Nephron (organoid): ENCODE data around the gene POMT1.

Experiments used
- H3K27ac Mint-ChIP-seq, 3 experiments: 2 replicates each; pipeline ENCODE4 v1.8.0; 2020; ENCODE audit warnings: mixed read lengths in 3 of 3, mild to moderate bottlenecking in 2 of 3, moderate library complexity in 1 of 3
- H3K27me3 Mint-ChIP-seq: 2 replicates; pipeline ENCODE4 v1.8.0; 2021; ENCODE audit warnings: low read depth, mild to moderate bottlenecking, moderate library complexity, mixed read lengths
- H3K36me3 Mint-ChIP-seq: 2 replicates; pipeline ENCODE4 v1.8.0; 2020; ENCODE audit warnings: low read depth, mixed read lengths
- H3K4me1 Mint-ChIP-seq: 2 replicates; pipeline ENCODE4 v1.8.0; 2020; ENCODE audit warnings: mixed read lengths
- H3K4me3 Mint-ChIP-seq, 3 experiments: 2 replicates each; pipeline ENCODE4 v1.8.0; 2020; ENCODE audit warnings: mild to moderate bottlenecking in 3 of 3, mixed read lengths in 3 of 3, moderate library complexity in 2 of 3
- H3K9me3 Mint-ChIP-seq: 2 replicates; pipeline ENCODE4 v1.8.0; 2020; ENCODE audit warnings: mixed read lengths
- TF ChIP-seq, protein P1 (sequence below), 3 experiments: fragments of 200-600 bp; sonication (generic); IDR thresholded peaks; one replicate each; pipeline ENCODE4 v1.5.0; 2021; ENCODE audit warnings: antibody characterized with exemption in 3 of 3; ENCODE audit not compliant: unreplicated experiment in 3 of 3

Gene POMT1

GRCh38 chr9:131478911-131479310 is 23.8 kb upstream of the POMT1 start:
- H3K27ac Mint-ChIP-seq: no peak overlapping the region
- H3K9me3 Mint-ChIP-seq: no peaks in the 10 kb centered on the region
- no peaks in the 10 kb centered on the region for H3K27me3 Mint-ChIP-seq

GRCh38 chr9:131480258-131480657 is 22.5 kb upstream of the POMT1 start:
- Mint-ChIP-seq H3K9me3 (no peaks in the 10 kb centered on the region), H3K27me3 (no peaks in the 10 kb centered on the region)
- TF ChIP-seq, protein P1, sequence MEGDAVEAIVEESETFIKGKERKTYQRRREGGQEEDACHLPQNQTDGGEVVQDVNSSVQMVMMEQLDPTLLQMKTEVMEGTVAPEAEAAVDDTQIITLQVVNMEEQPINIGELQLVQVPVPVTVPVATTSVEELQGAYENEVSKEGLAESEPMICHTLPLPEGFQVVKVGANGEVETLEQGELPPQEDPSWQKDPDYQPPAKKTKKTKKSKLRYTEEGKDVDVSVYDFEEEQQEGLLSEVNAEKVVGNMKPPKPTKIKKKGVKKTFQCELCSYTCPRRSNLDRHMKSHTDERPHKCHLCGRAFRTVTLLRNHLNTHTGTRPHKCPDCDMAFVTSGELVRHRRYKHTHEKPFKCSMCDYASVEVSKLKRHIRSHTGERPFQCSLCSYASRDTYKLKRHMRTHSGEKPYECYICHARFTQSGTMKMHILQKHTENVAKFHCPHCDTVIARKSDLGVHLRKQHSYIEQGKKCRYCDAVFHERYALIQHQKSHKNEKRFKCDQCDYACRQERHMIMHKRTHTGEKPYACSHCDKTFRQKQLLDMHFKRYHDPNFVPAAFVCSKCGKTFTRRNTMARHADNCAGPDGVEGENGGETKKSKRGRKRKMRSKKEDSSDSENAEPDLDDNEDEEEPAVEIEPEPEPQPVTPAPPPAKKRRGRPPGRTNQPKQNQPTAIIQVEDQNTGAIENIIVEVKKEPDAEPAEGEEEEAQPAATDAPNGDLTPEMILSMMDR (IDR thresholded peaks at IDR 0.05; ENCODE audit: unreplicated experiment in 3 of 3): no peak

More at GRCh38 chr9:131478911-131479310, 23.8 kb upstream of the POMT1 start:
- TF ChIP-seq, protein P1 (IDR thresholded peaks at IDR 0.05; ENCODE audit: unreplicated experiment in 3 of 3): no peak
- H3K4me3 Mint-ChIP-seq: no peak overlapping the region
- peaks cover 68% of the 10 kb centered on the region for H3K36me3 Mint-ChIP-seq
- H3K4me1 Mint-ChIP-seq: no peaks in the 10 kb centered on the region

DNA sequence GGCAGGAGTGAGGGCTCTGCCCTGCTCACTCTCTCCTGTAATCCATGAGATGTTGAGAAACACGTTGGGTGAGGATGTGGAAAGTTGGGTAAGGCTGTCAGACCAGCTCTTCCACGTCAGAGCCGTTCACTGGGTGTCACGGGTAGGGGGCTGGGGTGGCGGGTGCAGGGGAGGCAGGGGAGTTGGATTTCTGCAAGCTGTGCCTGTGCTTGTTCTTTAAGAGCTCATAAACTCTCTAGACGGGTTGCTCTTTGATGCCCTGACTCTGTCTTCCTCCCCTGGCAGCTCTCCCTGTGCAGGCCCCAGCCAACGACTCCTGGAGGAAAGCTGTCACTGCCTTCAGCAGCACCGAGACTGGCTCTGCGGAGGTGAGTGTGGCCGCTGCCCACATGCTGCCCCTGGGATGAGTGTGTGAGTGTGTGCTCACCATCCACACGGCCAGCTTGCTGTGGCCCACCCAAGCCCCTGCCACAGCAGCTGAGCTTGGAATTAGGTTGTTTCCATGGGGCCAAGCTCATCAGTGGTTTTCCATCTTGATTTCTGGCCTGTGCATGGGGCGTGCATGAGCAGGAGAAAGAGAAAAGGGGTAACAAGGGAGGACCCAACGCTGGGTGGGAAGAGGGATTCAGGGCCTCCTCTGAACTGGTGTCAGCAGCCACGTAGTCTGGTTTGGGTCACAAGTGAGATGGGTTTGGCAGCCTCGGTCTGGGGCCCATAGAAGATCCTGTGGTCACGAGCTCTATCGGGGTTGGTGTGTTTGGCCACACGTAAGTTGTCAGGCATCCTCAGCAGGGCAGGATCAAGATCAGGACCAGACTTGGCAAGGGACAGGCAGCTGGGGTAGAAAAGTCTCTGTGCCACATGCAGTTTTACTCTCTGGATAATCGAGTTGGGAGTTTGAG is 21.0 kb upstream of the POMT1 start:
- H3K27ac Mint-ChIP-seq: no peak overlapping the region
- TF ChIP-seq, protein P1 (IDR thresholded peaks at IDR 0.05; ENCODE audit: unreplicated experiment in 3 of 3): no peak
- H3K4me3 Mint-ChIP-seq: no peak overlapping the region
- H3K4me1 Mint-ChIP-seq: no peaks in the 10 kb centered on the region
- no peaks in the 10 kb centered on the region for H3K9me3 Mint-ChIP-seq
- H3K36me3 Mint-ChIP-seq: peaks cover 73% of the 10 kb centered on the region
- H3K27me3 Mint-ChIP-seq: no peaks in the 10 kb centered on the region

More at GRCh38 chr9:131480258-131480657, 22.5 kb upstream of the POMT1 start:
- Mint-ChIP-seq H3K4me1 (no peaks in the 10 kb centered on the region), H3K36me3 (peaks cover 66% of the 10 kb centered on the region), H3K4me3 (no peak overlapping the region), H3K27ac (no peak overlapping the region)

DNA sequence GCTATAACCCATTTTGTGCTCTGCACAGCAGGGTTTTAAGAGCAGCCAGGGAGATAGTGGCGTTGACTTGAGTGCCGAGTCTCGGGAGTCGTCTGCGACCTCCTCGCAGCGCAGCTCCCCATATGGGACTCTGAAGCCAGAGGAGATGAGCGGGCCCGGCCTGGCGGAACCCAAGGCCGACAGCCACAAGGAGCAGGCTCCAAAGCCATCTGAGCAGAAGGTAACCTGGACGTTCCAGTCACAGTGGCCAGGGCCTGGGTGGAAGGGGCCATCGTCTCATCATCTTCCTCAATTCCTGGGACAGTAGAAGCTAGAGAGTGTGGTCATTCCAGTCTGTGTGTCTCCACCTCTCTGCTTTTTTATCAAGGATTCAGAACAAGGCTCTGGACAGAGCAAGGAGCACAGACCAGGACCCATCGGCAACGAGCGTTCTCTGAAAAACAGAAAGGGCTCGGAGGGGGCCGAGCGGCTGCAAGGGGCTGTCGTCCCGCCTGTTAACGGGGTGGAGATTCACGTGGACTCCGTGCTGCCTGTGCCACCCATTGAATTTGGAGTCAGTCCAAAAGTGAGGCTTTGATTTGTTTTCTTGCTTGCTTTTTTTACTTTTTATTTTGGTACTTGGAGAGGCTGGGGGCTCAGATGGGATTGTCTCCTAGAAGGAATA is 20.2 kb upstream of the POMT1 start:
- TF ChIP-seq, protein P1 (IDR thresholded peaks at IDR 0.05; ENCODE audit: unreplicated experiment in 3 of 3): no peak
- Mint-ChIP-seq H3K4me1 (no peaks in the 10 kb centered on the region), H3K4me3 (no peak overlapping the region), H3K27me3 (no peaks in the 10 kb centered on the region), H3K27ac (no peak overlapping the region), H3K9me3 (no peaks in the 10 kb centered on the region), H3K36me3 (peaks cover 80% of the 10 kb centered on the region)

- Mint-ChIP-seq H3K27ac (no peak overlapping the region), H3K9me3 (no peaks in the 10 kb centered on the region), H3K4me1 (no peaks in the 10 kb centered on the region), H3K27me3 (no peaks in the 10 kb centered on the region), H3K4me3 (no peak overlapping the region), H3K36me3 (peaks cover 82% of the 10 kb centered on the region)
- TF ChIP-seq, protein P1 (IDR thresholded peaks at IDR 0.05; ENCODE audit: unreplicated experiment in 3 of 3): no peak
Observed at GRCh38 chr9:131483319-131484050, 19.2 kb upstream of the POMT1 start.
